Right ventricle myocardium inferior (tissue), 1 donor: ENCODE results near the gene KCNE4. TPM values are rescaled to one million over a fixed set of nuclear protein-coding genes. Genes with fewer than 3 reads are reported as not detected.

Source experiments
- ATAC-seq: fragments of 200-7000 bp; cut with Tn5 transposase; one replicate; pipeline ENCODE4 v1.9.1; 2020; ENCODE audit warnings: mild to moderate bottlenecking, moderate library complexity
- DNase-seq: peaks from one replicate; pipeline ENCODE4 v3.0.0; 2021; ENCODE audit errors: missing footprints
- intact Hi-C: fragments of 100-400 bp; cut with DNase I; formaldehyde crosslinking; loops from one replicate; pipeline ENCODE4 v1.11.0; 2022
- long read RNA-seq: library from polyadenylated mRNA; unstranded; transcript quantifications from one replicate; pipeline ENCODE4 v2.0.0, GENCODE V29; 2021
- total RNA-seq: library from RNA; stranded (reverse); fragmentation: NEBNext Ultra II Directional; extraction: Animal tissue kit (Norgen Biotek cat#: 25700); gene quantifications from one replicate; pipeline ENCODE4 v1.2.1, GENCODE V29; 2021
- donor health status: DM: no; HTN: yes; CAD: no; lungs with severe emphysema.

Gene KCNE4, protein sequence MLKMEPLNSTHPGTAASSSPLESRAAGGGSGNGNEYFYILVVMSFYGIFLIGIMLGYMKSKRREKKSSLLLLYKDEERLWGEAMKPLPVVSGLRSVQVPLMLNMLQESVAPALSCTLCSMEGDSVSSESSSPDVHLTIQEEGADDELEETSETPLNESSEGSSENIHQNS
- total RNA-seq, result 3.6 TPM
- long read RNA-seq, partial matches to known transcripts, result 1 of 1 reads
- long read RNA-seq, other reads (novel, unspliced or antisense), result 0 of 1 reads

DNA sequence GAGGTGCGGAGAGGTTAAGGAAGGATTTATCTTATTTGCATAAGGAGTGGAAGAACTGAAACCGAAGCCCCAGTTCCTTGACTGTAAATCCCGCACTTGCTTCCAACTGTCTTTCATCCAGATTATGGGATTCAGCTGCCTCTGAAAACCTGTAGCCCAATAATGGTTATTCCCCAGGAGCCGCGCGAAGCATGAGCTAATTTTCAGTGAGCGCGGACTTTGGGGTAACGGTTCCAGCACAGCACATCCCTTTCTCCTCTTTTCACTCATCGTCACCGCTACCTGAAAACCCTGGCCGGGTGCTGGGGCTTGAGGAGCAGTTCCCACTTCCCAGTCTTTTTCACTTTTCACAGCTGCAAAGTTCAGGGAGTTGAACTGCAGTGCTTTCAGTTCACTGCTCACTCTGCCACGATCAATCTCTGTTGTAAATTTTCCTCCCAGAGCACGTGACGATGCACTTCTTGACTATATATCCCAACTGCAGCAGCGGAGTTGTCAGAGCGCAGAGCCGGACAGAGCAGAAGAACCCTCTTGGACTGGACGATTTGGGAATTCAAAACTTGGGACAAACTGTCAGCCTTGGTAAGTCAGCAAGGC, at the start of gene KCNE4:
Gene KCNE4, plus strand, starts transcription at position 498 of the 597 bp plus-strand sequence. CDS start 641 bp downstream, outside the sequence.
- intact Hi-C loops, result no loop called here
- DNase-seq (no peak), ATAC-seq (peak; percentile 3)

DNA sequence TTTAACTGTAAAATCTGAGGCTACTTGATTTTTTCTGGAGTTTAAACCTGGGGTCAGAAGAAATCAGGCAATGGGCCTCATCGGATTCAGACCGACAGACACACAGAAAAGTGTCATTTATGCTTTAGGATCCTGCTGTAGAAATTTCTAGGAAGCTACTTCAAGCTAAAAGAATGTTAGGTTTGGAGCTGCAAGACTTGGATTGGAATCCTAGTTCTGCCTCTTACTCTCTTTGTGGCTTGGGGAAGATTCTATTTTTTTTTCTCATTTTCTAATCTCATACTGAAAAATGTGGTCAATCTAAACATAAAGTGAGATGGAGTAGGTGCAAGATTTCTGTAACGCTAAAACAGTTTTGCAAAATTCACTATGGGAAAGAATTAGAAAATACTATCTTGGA, 48.8 kb upstream of the KCNE4 start:
- intact Hi-C loops, result no loop called here
- ATAC-seq, result no peak

DNA sequence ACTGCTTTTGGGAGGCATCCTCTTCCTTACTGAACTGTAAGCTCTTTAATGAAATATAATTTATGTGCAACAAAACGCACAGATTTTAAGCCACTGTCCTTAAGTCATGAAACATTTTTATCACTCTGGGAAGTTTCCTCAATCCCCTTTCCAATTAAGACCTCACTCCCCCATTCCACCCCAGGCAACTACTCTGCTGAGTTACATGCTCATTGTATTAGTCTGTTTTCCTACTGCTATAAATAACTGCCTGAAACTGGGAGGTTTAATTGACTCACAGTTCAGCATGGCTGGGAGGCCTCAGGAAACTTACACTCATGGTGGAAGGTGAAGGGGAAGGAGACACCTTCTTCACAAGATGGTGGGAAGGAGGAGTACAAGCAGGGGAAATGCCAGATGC, 46.5 kb upstream of the KCNE4 start:
- intact Hi-C loops, result no loop called here
- ATAC-seq, result no peak
- DNase-seq, result no peak

More for the DNA sequence above, 48.8 kb upstream of the KCNE4 start:
- DNase-seq, result no peak

DNA sequence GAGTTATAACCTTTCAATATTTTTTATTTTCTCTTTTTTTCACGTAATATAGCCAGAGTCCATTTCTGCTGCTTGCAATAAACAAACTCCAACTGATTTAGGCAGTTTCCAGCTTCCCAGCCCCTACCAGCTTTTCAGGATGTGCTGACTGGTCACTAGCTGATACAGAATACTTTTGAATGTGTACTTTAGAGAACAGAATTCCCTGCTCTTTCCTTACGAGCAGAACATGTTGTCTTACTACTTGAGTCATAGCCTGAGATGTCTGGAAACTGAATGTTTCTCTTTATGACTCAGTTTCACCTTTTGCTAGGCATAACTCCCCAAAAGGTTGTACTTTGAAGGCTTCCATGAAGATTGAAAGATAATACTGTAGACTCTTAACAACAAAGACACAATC, 44.5 kb upstream of the KCNE4 start:
- DNase-seq (no peak), ATAC-seq (no peak)
- intact Hi-C loops, result no loop called here

DNA sequence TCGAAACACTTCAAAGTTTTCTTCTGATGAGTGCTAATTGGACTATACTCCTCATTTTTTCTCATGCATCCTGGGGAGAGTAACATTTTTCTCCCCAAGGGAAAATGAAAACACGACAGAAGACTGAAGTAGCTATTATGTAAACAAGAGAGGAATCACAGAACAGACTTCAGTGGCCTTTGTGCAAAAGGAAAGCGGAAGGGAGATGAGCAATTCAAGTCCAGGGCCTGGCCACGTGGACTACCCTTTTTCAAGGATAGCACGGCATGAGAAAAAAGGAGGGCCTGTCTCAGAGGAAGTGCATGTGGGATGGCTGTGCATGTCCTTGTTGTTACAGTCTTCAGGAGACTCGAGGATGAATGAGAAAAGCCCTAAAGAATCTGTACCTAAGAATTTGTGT, 43.8 kb upstream of the KCNE4 start:
- ATAC-seq (peak; percentile 28), DNase-seq (no peak)
- intact Hi-C loops, result no loop called here

DNA sequence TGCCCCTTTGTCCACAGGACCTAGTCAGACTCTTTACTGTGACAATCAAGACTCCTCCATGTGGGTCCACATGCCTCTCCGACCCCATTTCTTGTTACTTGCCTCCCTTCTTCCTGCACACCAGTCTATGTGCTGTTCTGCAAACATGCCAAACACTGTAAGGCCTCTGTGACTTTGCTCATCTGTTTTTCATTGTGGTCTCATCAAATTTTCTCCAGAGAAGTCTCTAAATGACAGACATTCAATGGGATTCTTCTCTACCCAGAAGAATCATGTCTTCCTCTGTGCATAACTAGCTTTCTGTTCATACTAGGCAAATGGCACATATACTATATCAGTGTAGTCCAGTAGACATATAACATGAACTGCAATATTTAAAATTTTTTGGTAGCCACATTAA, 43.0 kb upstream of the KCNE4 start:
- intact Hi-C loops, result no loop called here
- DNase-seq (no peak), ATAC-seq (no peak)

DNA sequence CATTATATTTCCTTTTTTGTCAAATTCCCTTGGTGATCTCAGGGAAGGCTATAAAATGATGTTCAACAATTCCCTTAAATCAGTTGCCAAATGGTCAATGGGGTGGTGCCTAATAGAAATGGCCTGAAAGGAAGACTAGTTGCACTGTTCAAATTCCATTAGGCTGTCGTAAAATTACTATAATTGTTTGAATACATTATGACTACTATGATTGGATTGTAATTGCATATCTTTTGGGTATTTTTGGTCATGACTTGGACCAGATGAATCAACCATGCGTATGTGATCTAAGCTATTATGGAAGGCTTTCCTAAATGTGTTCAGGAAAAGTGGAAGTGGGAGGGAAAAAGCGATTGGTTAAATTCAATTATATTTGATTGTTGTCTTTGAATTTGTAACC, 41.3 kb upstream of the KCNE4 start:
- ATAC-seq (no peak), DNase-seq (no peak)
- intact Hi-C loops, result no loop called here

DNA sequence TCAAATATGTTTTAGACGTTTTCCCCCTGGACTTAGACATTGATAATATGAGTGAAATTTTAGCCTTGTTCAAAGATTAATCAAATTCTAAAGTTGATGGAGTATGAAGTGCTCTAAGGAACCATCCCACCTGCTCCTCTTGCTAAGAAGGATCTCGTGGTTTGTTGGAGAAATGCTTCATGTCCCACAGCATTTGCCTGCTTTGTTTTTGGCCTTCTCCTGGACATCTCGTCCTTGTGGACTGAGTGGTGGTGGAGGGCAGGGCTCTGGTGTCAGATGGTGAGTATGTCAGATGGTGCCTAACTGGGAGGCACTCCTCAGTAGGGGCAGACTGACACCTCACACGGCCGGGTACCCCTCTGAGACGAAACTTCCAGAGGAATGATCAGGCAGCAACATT, 39.7 kb upstream of the KCNE4 start:
- intact Hi-C loops, result no loop called here
- ATAC-seq (no peak), DNase-seq (no peak)

DNA sequence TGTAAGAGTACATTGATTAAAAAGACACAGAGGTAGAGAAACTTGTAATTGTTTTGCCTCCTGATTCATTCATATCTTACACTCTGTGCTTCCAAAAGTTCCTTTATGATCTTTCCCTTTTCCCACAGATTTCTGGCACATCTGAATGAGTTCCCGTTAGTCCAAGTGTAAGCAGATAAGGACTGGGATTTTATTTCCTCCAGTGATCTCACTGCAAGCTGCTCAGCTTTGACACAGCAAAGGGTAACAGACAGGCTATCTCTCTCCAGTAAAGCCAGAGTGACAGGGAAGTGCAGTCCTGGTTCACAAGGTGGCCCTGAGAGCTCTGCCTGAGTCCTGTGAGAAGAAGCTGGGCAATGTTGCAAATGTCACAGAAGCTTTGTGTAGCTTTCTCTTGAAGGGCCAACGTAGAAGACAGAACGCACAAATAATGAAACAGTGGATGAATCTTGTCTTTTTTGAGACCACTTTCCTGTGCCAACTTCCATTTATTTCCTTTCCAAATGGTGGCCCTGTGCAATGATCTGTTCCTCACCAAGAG, 32.5 kb upstream of the KCNE4 start:
- ATAC-seq (peak; percentile 86), DNase-seq (no peak)
- intact Hi-C loops, result no loop called here

DNA sequence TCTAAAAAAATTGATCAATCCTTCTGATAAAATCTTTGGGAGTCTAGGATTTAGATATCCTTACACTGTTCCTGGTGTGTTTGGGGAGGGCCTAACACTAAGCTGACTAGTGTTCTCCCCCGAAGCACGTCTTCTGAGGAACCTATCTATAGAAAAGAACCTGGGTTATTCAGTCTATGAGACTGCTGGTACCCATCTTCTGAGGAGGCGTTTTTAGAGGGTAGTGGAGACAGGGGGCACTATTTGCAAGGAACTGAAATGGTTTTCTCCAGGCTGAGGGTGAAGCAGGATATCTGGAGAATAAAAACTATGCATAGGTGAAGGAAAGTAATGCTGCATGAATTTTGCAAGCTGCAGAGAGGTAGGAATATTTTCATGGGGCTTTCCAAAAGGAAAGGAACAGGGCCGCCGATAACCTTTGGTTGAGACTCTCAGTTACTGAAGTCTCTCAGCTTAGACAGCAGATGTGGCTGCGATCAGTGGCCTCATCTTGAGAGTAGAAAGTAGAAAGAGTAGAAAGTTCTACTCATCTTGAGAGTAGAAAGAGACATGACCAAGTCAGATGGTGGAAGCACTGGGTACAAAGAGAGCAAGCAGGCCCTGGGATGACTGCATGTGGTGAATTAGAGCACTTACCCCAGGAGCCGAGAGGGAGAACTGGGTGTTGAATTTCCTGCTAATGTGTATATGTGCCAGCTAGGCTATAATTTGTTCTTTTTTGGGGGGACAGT, 31.8 kb upstream of the KCNE4 start:
- ATAC-seq (no peak), DNase-seq (no peak)
- intact Hi-C loops, result no loop called here

DNA sequence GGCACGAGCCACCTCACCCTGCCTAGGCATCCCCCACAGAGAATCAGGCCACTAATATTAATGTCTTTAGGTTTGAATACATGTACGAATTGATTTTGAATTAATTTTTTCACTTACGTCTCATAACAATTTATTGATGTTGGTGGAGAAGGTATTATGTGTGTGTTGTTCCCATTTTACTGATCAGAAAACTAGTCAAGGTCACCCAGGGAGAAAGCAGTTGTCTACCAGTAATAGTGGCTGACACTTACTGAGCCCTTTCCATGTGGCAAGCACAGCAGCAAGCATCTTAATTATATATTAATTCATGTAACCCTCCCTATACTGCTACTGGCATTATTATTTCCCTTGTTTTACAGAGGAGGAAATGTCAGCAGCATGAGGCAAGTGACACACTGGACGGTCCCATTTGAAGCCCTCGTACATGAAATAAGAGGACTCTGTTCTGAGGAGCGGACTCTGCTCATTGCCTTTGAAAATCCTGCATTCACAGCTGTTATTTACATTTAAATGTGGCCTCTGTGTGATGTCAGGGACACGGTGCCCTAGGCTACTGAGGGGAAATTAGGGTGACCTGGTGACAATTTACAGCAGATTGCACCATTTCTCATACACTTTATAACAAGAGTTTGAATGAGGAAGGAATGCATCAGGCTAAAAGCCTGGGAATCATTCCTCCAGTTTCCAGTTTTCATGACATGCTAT, 30.9 kb upstream of the KCNE4 start:
- intact Hi-C loops, result no loop called here
- DNase-seq, result no peak
- no peak for ATAC-seq

DNA sequence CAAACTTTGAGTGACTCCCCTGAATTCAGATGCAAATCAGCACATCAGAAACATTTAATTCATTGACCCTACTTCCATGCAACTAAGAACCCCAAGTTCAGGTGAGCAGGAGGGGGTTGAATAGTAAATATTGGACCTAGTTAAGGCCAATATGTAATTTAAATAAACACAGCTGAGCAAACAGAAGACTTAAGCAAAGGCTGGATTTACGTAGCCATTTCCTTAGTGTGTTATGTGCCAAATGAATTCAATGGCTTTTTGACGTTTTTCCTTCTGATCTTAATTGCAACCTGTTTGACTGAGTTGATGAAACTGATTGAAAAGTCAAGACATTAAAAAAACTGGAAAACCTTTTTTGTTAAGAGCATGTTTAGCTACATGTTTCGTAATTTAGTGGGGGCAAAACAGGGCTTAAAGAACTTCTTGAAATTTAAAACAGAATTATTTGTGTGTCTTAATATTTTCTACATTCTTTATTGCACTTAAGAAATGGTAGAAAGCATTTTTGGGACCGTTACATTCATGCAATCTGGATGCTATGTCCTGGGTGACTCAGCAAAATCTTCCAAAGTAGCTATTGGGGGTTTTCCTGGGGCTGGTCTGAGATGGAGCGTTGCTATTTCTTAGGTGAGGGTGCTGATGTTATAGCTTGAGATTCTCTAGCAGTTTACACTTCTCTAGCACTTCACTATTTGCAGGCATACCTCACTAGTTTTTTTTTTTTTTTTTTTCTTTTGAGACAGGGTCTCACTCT, 25.5 kb upstream of the KCNE4 start:
- ATAC-seq (no peak), DNase-seq (no peak)
- intact Hi-C loops, result no loop called here

DNA sequence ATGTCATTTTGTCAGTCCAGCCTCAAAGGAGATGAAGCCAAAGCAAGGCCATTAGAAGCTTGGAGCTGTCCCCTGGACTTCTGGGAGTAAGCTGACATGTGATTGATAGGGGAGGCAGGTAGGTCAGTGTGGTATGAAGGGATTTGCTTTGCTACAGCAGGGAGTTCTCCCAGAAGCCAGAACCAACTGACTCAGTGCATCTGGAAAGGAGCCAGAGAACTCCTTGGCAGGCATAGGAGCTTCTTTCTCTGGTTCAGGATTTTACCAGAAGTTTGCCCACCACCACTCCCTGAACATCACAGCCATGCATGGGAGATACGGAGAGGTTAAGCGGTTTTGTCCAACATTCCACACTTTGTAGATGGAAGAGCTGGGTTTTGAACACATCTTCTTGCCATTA, 24.5 kb upstream of the KCNE4 start:
- no peak for DNase-seq
- no peak for ATAC-seq
- intact Hi-C loops, result no loop called here

DNA sequence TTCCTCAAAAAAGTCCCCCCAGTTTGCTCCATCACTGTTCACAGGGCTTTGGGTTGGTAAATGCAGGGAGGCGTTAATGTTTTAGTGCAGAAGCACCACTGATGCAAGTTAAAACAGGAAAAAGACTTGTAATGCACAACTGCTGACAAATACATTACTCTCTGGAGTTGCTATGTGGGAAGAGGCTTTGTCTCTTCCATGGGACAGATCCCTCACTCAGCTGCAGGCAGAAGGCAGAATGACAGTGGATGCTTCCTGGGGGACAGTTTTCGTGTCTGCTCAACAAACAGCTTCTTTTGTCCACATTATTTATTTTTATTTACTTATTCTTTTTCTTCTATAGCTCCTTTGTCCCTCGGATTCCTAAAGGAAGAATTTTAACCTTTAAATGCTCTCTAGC, 22.7 kb upstream of the KCNE4 start:
- intact Hi-C loops, result no loop called here
- DNase-seq (no peak), ATAC-seq (no peak)

DNA sequence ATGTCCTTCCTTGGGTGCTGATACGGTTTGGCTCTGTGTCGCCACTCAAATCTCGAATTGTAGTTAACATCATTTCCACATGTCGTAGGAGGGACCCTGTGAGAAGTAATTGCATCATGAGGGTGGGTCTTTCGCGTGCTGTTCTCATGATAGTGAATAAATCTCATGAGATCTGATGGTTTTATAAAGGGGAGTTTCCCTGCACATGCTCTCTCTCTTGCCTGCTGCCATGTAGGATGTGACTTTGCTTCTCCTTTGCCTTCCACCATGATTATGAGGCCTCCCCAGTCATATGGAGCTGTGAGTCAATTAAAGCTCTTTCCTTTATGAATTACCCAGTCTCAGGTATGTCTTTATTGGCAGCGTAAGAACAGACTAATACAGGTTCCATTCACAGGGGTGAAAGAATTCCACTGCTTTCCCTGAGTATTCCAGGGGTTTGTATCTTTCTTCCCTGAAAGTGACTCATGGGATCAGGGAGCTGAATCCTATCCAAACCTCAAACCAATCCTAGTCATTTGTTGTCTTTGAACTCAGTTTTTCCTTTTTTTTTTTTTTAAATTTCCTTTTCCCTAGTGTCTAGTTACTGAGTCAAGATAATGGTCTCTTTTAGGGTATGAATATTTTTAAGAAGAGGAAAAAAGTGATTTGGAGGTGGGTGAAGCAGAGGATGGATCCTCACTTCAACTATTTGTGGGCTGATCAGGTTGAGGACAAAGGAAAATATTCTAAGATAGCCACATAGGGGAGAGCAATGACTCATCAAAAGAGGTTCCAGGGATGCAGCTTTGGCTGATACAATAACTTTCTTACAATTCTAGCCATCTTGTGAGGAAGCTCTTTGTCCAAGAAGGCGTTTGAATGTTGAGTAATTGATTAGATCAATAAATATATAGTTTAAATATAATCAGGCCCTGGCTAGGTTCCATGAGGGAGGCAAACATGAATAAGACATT, 19.5 kb upstream of the KCNE4 start:
- intact Hi-C loops, result no loop called here
- DNase-seq (no peak), ATAC-seq (no peak)

DNA sequence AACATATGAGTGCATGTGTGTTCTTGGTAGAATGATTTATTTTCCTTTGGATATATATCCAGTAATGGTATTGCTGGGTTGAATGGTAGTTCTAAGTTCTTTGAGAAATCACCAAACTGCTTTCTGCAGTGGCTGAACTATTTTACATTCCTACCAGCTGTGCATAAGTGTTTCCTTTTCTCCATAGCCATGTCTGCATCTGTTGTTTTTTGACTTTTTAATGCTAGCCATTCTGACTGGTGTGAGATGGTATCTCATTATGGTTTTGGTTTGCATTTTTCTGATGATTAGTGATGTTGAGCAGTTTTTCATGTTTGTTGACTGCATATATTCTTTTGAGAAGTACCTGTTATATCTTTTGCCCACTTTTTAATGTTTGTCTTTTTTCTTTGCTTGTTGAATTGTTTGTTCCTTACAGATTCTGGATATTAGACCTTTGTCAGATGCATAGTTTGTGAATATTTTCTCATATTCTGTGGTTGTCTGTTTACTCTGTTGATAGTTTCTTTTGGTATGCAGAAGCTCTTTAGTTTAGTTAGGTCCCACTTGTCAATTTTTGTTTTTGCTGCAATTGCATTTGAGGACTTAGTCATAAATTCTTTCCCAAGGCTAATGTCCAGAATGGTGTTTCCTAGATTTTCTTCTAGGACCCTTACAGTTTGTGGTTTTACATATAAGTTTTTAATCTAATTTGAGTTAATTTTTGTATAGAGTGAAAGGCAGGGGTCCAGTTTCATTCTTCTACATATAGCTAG, 17.6 kb upstream of the KCNE4 start:
- no peak for DNase-seq
- intact Hi-C loops, result no loop called here
- ATAC-seq, result no peak

DNA sequence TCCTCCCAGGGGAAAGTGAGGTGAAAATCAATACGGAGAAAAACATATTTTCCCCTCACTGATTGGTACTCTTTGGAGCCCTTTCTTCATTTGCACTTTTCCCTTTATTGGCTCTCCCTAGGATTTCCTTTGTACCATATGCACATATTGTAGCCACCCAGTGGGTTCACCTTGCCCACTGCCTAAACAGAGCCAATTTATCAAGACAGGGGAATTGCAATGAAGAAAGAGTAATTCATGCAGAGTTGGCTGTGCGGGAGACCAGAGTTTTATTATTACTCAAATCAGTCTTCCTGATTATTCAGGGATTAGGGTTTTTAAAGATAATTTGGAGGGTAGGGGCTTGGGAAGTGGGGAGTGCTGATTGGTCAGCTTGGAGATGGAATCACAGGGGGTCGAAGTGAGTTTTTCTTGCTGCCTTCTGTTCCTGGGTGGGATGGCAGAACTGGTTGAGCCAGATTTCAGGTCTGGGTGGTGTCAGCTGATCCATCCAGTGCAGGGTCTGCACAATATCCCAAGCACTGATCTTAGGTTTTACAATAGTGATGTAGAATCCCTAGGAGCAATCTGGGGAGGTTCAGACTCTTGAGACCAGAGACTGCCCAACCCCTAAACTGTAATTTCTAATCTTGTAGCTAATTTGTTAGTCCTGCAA, 15.1 kb upstream of the KCNE4 start:
- ATAC-seq (no peak), DNase-seq (no peak)
- intact Hi-C loops, result no loop called here
